PFSK-1 (cell line): ENCODE data around the gene AGK.

ENCODE experiments used
- FOXP2 ChIP-seq: optimal IDR thresholded peaks from 2 replicates; pipeline ENCODE3; 2011; ENCODE audit warnings: borderline replicate concordance, control low read depth, inconsistent platforms; ENCODE audit not compliant: insufficient read depth; ENCODE audit errors: extremely low read length, extremely low read depth
- POLR2AphosphoS5 ChIP-seq: IDR thresholded peaks from 2 replicates; pipeline ENCODE4 v1.6.1; 2012; ENCODE audit warnings: low read depth, mild to moderate bottlenecking, control low read depth, low read length, moderate library complexity
- REST ChIP-seq, 2 experiments: IDR thresholded peaks; 2 replicates each; pipeline versions ENCODE4 v1.6.1 to v1.8.0; 2011 to 2012; ENCODE audit warnings: low read depth in 2 of 2, low read length in 2 of 2, control low read depth in 1 of 2, inconsistent platforms in 1 of 2, mild to moderate bottlenecking in 1 of 2, moderate library complexity in 1 of 2; ENCODE audit not compliant: insufficient read depth in 1 of 2
- TAF1 ChIP-seq: IDR thresholded peaks from 2 replicates; pipeline ENCODE4 v1.6.1; 2012; ENCODE audit warnings: low read length, control low read depth, borderline replicate concordance; ENCODE audit not compliant: insufficient read depth

GRCh38 chr7:141597966-141598365 is 46.8 kb downstream of the AGK start:
- TF ChIP-seq POLR2AphosphoS5 = no peak
- no peak for TF ChIP-seq FOXP2
- no peak for TF ChIP-seq REST (IDR thresholded peaks at IDR 0.05; ENCODE audit: insufficient read depth in 1 of 2, low read depth in 2 of 2, low read length in 2 of 2)
- TF ChIP-seq TAF1 = no peak
